GM19099 (cell line): Measurements from ENCODE around the gene PRR23A.

Experiments used
- POLR2A ChIP-seq: IDR thresholded peaks from 3 replicates; pipeline ENCODE4 v1.6.1; 2011; ENCODE audit warnings: low read depth; ENCODE audit not compliant: insufficient read length; ENCODE audit errors: extremely low read depth

PRR23A gene

GRCh38 chr3:139006051-139006716 lies at the start of gene PRR23A:
Gene PRR23A, minus strand, starts transcription at chr3:139006268. Its CDS starts 0 bp downstream, at chr3:139006268.
- TF ChIP-seq POLR2A = no peak

- no peak for TF ChIP-seq POLR2A
Observed at GRCh38 chr3:139052802-139053600, 46.9 kb upstream of the PRR23A start.

- no peak for TF ChIP-seq POLR2A
Observed at GRCh38 chr3:139044366-139045210, 38.5 kb upstream of the PRR23A start, which contains the start of gene PRR23C. Gene PRR23C, minus strand, starts transcription at chr3:139044892. Its CDS starts 272 bp downstream, at chr3:139044620.

GRCh38 chr3:139043554-139044365 lies 37.7 kb upstream of the PRR23A start:
- no peak for TF ChIP-seq POLR2A

DNA sequence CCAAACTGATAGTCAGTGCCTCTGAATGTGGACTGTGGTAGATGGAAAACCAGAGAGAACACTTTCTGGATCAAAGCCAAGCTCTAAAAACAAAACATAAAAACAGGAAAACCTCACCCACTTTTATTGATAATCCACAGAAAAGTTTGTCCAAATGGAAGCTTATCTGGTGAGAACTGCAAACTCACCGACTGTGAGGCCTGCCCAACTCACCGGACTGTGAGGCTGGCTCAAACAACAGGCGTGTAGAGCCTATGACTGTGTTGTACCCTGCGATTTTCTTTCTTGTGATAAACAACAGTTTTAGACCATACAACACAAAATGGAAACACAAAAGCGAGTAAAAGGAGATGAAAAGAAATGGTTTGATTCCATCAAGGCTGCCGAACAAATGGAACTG lies 31.4 kb upstream of the PRR23A start:
- TF ChIP-seq POLR2A = no peak

DNA sequence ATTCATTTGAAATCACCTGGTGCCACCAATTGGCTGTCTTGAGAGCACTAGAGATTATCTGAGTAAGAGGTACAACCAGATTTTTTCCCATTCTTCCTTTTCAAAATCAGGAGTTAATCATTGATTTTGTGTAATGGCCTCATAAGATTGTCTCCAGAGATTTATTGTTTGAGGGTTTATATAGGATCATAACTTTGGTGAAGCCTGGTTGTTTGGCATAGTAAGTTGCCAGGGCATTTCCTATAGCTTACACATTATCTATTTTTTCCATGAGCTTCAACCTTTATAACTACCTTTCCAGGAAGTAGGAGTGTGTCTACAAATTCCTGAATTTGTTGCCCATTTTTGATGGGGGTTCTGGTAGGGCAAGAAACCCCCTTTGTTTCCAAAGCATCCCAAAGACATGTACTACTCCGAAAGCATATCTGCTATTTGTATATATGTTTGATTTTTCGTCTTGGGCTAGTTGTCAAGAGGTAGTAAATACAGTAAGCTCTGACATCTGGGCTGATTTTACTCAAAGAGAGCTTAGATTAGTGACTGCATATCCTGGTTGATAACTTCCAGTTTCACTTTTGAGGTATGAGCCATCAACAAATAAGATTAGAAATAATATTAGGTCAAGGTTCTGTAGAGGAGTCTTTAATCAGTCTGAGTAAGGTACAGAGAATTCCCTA lies 26.4 kb upstream of the PRR23A start:
- no peak for TF ChIP-seq POLR2A

GRCh38 chr3:139024968-139025367 lies 18.9 kb upstream of the PRR23A start:
- TF ChIP-seq POLR2A = no peak

DNA sequence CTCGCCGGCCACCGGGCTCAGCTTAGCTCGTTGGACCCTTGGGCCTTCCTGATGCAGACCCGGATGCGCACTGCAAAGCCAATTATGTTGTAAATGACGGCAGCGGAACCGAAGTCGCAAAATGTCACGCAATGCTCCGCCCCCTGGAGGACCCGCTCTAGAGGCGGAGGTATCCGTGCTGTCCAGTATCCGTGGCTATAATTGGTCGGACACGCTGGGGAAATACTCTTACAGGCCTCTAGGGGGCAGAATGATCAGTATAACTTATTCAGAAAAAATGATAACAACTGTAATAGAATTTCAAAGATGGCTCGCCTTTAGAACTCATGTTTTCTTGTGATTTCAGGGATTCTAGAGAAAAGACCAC lies 14.8 kb upstream of the PRR23A start, which contains the start of gene PRR23B:
Gene PRR23B (minus strand): TSS at position 59 of the 367 bp plus-strand sequence. CDS start 265 bp downstream, outside the sequence.
- TF ChIP-seq POLR2A = no peak

DNA sequence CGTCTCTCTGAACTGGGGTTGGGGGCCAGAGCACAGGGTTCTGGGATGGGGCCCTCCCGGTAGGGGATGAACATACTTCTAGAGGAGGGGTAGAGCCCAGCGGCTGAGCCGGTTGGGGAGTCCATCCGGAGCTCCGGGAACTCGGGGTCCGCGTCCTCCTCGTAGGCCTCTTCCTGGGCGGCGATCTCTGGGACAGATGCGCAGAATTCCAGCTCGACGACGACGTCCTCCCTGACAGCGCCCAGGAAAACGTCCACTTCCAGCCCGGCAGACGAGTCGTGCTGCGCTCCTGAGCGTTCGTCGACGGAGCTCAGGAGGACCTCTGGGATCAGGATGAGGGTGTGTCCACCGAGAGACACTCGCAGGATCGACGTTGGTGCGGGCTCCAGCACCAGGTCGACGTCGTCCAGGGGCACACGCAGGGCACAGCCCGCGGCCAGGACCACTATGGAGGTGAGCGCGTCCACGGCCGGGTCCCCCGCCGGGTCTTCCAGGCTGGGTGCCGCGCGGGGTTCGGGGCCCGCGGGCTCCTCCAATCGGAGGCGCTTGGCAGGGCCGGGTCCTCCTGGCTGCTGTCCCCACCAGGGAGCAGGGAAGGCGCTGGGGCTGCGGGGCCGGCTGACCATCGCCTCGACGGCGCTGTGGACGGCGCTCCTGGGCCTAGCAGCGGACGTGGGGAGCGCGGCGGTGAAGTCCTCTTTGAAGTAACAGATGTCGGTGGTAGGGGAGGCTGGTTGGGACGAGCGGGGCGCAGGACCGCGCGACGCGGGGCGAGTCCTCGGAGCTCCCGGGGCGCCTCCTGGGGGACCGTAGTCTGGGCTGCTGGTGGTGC lies 14.2 kb upstream of the PRR23A start:
- no peak for TF ChIP-seq POLR2A

- no peak for TF ChIP-seq POLR2A
Observed at GRCh38 chr3:139016430-139017048, 10.5 kb upstream of the PRR23A start.

GRCh38 chr3:139005356-139005993 lies 593 bp downstream of the PRR23A start:
- TF ChIP-seq POLR2A = no peak

DNA sequence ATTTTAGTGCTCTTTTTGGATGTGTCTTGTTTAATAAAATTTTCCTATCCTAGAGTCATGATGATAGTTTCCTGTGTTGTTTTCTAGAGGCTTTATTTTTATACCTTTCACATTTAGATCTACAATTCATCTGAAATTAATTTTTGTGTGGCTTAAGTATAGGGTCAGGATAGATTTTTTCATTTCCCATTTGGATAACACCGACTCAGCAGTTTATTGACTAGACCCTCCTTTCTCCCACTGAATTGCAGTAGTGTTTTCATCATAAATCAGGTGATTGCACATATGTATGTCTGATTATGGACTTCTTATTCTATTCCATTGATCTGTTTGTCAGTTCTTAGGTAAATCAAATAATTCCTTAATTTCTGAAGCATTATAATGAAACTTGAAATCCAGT lies 10.4 kb downstream of the PRR23A start:
- TF ChIP-seq POLR2A = no peak
